HepG2 (cell line): ENCODE results near the gene SNX9. TPM values are rescaled to one million over a fixed set of nuclear protein-coding genes. Genes with fewer than 3 reads are reported as not detected.

Experiments used
- GATA4 ChIP-seq: sonication (generic); IDR thresholded peaks from 2 replicates; pipeline ENCODE4 v1.6.1; 2016; ENCODE audit warnings: antibody characterized with exemption, low read depth, borderline replicate concordance
- KMT2A ChIP-seq: sonication (generic); formaldehyde crosslinking; IDR thresholded peaks from 2 replicates; pipeline ENCODE4 v1.4.0; 2020; ENCODE audit warnings: missing genetic modification reagents
- SATB2 ChIP-seq: sonication (generic); formaldehyde crosslinking; IDR thresholded peaks from 2 replicates; pipeline ENCODE4 v1.5.0; 2020; ENCODE audit warnings: missing genetic modification reagents
- SNAPC2 ChIP-seq: sonication (generic); formaldehyde crosslinking; IDR thresholded peaks from 2 replicates; pipeline ENCODE4 v1.8.1; 2022; ENCODE audit warnings: mild to moderate bottlenecking, missing genetic modification reagents
- TCF12 ChIP-seq, 2 experiments: fragments of 450-650 bp in 1 of 2; sonication (generic) in 1 of 2; formaldehyde crosslinking in 1 of 2; IDR thresholded peaks; 2 replicates each; pipeline versions ENCODE4 v1.6.1 to v1.8.0; 2017 to 2022; ENCODE audit warnings: antibody characterized with exemption in 1 of 2, mild to moderate bottlenecking in 1 of 2, missing genetic modification reagents in 1 of 2, moderate library complexity in 1 of 2
- TCF7 ChIP-seq: sonication (generic); IDR thresholded peaks from 2 replicates; pipeline ENCODE4 v1.6.1; 2016; ENCODE audit warnings: antibody characterized with exemption, low read depth
- ZEB1 ChIP-seq: IDR thresholded peaks from 2 replicates; pipeline ENCODE4 v1.6.1; 2012; ENCODE audit warnings: mild to moderate bottlenecking, low read depth, inconsistent platforms; ENCODE audit not compliant: insufficient replicate concordance
- ZNF24 ChIP-seq: fragments of 450-650 bp; IDR thresholded peaks from 2 replicates; pipeline ENCODE4 v1.6.1; 2017; ENCODE audit warnings: antibody characterized with exemption, mild to moderate bottlenecking
- ZNF3 ChIP-seq: IDR thresholded peaks from 2 replicates; pipeline ENCODE4 v1.7.0; 2017; ENCODE audit warnings: inconsistent platforms
- ZNF468 ChIP-seq: sonication (generic); formaldehyde crosslinking; IDR thresholded peaks from 2 replicates; pipeline ENCODE4 v1.8.0; 2022; ENCODE audit warnings: mild to moderate bottlenecking, moderate library complexity, missing genetic modification reagents
- ZNF589 ChIP-seq: sonication (generic); formaldehyde crosslinking; conservative IDR thresholded peaks from 2 replicates; pipeline ENCODE4 v1.8.0; 2022; ENCODE audit warnings: mild to moderate bottlenecking, moderate library complexity, missing genetic modification reagents
- ZNF772 ChIP-seq: sonication (generic); formaldehyde crosslinking; IDR thresholded peaks from 2 replicates; pipeline ENCODE4 v1.5.0; 2020; ENCODE audit warnings: mild to moderate bottlenecking, missing genetic modification reagents
- polyA plus RNA-seq, 8 experiments: library from polyadenylated mRNA; depleted of rRNA in 3 of 8; stranded (reverse) in 7 of 8; unstranded in 1 of 8; fragments of >200 nt; fragmentation: Illumina TruSeq in 4 of 8; extraction: Trizol in 4 of 8; gene quantifications; 2 replicates each; pipeline versions ENCODE4 v1.2.1 to v1.2.3, GENCODE V29; 2011 to 2016; ENCODE audit warnings: low read depth in 4 of 8, missing spikeins in 1 of 8, mixed read lengths in 1 of 8; ENCODE audit not compliant: insufficient read depth in 1 of 8
- total RNA-seq, 5 experiments: library from RNA; depleted of rRNA; stranded (reverse); fragments of >200 nt; fragmentation: Illumina TruSeq; extraction: Trizol; gene quantifications; 2 replicates each; pipeline ENCODE4 v1.2.3, GENCODE V29; 2016; ENCODE audit warnings: low read depth in 1 of 5
- TF ChIP-seq, protein P1 (sequence below): sonication (generic); formaldehyde crosslinking; IDR thresholded peaks from 2 replicates; pipeline ENCODE4 v1.5.0; 2020; ENCODE audit warnings: mild to moderate bottlenecking, missing genetic modification reagents
- TF ChIP-seq, protein P2 (sequence below): sonication (generic); formaldehyde crosslinking; IDR thresholded peaks from 2 replicates; pipeline ENCODE4 v1.4.0; 2020; ENCODE audit warnings: missing genetic modification reagents
- TF ChIP-seq, protein P3 (sequence below): IDR thresholded peaks from 2 replicates; pipeline ENCODE4 v1.6.1; 2016; ENCODE audit warnings: low read depth
- TF ChIP-seq, protein P4 (sequence below): sonication (generic); formaldehyde crosslinking; IDR thresholded peaks from 2 replicates; pipeline ENCODE4 v1.5.0; 2020; ENCODE audit warnings: mild to moderate bottlenecking, missing genetic modification reagents
- TF ChIP-seq, protein P5 (sequence below): IDR thresholded peaks from 2 replicates; pipeline ENCODE4 v1.6.1; 2016
- TF ChIP-seq, protein P6 (sequence below): sonication (generic); formaldehyde crosslinking; IDR thresholded peaks from 2 replicates; pipeline ENCODE4 v1.4.0; 2020; ENCODE audit warnings: missing genetic modification reagents

The SNX9 gene
- total and polyA plus RNA-seq, 2 of the 13 experiments (the other 11 are each of a cell fraction or from before 2014, with no cell fraction given), result 21.9 to 36.0 TPM

DNA sequence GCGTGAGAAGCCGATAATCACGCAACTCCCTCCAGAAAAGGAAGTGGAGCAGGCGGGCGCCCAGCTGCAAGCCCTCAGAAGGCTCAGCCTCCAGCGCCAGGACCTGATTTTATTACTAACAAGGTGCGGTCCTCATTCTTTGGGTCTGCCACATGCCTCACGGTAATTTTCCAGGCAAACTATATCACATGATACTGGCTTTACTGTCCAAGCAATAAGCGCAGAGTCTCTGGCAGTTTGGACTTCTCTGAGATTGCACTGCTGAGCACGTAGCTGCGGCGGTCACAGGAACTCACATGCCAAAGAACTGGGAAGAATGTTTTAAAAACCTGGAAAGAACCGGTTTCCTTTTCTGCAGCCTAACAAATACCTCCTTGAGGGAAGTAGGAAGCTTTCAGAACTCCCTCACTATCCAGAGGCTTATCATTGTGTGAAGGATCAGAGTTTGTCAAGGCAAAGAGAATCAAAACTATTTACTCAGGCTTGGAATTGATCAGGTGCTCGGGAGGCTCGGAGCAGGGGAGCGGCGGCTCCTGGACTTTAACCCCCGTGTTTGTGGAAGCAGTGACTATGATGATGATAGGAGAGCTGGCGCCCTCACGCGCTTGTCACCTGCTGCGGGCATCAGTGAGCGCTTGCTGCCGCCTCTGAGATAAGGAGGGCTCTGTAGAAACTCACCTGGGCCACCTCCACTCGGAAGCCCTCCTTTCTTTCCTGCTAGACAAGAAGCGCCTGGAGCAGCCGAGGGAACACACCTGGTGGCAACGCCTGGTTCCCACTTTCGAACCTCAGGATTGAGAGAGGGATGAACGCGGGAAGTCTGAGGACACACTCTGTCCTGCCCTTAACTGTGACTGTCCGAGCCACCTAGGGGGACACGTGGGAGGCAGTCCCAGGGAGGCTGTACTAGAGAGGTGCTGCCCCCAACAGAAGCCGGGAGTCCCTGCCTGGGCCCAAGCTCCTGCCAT is 131.4 kb downstream of the SNX9 start (continued):
- TF ChIP-seq ZNF772 (CRISPR knock-in tag) (peak; percentile 43; the same call in 1 of the 2 replicates), TCF12 (IDR thresholded peaks at IDR 0.05) (no peak), TCF12 (CRISPR knock-in tag; IDR thresholded peaks at IDR 0.05) (peak; percentile 77; the same call in 1 of the 2 replicates), ZNF3 (CRISPR knock-in tag) (no peak), TCF7 (peak; percentile 48; the same call in 1 of the 2 replicates), SNAPC2 (CRISPR knock-in tag) (peak; percentile 68; the same call in 1 of the 2 replicates), GATA4 (peak; percentile 16; the same call in 1 of the 2 replicates), KMT2A (CRISPR knock-in tag) (0 out of 2 replicates have a peak, but pooled peaks have one; percentile 20), SATB2 (CRISPR knock-in tag) (no peak; the same call in 1 of the 2 replicates), ZNF589 (no peak), ZNF468 (CRISPR knock-in tag) (no peak), ZEB1 (peak; percentile 94), ZNF24 (0 out of 2 replicates have a peak, but pooled peaks have one; percentile 13)
- TF ChIP-seq, protein P1, sequence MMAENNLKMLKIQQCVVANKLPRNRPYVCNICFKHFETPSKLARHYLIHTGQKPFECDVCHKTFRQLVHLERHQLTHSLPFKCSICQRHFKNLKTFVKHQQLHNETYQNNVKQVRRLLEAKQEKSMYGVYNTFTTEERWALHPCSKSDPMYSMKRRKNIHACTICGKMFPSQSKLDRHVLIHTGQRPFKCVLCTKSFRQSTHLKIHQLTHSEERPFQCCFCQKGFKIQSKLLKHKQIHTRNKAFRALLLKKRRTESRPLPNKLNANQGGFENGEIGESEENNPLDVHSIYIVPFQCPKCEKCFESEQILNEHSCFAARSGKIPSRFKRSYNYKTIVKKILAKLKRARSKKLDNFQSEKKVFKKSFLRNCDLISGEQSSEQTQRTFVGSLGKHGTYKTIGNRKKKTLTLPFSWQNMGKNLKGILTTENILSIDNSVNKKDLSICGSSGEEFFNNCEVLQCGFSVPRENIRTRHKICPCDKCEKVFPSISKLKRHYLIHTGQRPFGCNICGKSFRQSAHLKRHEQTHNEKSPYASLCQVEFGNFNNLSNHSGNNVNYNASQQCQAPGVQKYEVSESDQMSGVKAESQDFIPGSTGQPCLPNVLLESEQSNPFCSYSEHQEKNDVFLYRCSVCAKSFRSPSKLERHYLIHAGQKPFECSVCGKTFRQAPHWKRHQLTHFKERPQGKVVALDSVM (CRISPR knock-in tag), result peak; percentile 92
- TF ChIP-seq, protein P2, sequence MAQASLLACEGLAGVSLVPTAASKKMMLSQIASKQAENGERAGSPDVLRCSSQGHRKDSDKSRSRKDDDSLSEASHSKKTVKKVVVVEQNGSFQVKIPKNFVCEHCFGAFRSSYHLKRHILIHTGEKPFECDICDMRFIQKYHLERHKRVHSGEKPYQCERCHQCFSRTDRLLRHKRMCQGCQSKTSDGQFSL (CRISPR knock-in tag), result 0 out of 2 replicates have a peak, but pooled peaks have one; percentile 24
- TF ChIP-seq, protein P3, sequence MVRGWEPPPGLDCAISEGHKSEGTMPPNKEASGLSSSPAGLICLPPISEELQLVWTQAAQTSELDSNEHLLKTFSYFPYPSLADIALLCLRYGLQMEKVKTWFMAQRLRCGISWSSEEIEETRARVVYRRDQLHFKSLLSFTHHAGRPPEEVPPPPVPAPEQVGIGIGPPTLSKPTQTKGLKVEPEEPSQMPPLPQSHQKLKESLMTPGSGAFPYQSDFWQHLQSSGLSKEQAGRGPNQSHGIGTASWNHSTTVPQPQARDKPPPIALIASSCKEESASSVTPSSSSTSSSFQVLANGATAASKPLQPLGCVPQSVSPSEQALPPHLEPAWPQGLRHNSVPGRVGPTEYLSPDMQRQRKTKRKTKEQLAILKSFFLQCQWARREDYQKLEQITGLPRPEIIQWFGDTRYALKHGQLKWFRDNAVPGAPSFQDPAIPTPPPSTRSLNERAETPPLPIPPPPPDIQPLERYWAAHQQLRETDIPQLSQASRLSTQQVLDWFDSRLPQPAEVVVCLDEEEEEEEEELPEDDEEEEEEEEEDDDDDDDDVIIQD (CRISPR knock-in tag), result peak; percentile 13; the same call in 1 of the 2 replicates
- TF ChIP-seq, protein P4, sequence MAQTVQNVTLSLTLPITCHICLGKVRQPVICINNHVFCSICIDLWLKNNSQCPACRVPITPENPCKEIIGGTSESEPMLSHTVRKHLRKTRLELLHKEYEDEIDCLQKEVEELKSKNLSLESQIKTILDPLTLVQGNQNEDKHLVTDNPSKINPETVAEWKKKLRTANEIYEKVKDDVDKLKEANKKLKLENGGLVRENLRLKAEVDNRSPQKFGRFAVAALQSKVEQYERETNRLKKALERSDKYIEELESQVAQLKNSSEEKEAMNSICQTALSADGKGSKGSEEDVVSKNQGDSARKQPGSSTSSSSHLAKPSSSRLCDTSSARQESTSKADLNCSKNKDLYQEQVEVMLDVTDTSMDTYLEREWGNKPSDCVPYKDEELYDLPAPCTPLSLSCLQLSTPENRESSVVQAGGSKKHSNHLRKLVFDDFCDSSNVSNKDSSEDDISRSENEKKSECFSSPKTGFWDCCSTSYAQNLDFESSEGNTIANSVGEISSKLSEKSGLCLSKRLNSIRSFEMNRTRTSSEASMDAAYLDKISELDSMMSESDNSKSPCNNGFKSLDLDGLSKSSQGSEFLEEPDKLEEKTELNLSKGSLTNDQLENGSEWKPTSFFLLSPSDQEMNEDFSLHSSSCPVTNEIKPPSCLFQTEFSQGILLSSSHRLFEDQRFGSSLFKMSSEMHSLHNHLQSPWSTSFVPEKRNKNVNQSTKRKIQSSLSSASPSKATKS (CRISPR knock-in tag), result no peak
- TF ChIP-seq, protein P5, sequence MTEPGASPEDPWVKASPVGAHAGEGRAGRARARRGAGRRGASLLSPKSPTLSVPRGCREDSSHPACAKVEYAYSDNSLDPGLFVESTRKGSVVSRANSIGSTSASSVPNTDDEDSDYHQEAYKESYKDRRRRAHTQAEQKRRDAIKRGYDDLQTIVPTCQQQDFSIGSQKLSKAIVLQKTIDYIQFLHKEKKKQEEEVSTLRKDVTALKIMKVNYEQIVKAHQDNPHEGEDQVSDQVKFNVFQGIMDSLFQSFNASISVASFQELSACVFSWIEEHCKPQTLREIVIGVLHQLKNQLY, result peak; percentile 74; the same call in 1 of the 2 replicates
- TF ChIP-seq, protein P6, sequence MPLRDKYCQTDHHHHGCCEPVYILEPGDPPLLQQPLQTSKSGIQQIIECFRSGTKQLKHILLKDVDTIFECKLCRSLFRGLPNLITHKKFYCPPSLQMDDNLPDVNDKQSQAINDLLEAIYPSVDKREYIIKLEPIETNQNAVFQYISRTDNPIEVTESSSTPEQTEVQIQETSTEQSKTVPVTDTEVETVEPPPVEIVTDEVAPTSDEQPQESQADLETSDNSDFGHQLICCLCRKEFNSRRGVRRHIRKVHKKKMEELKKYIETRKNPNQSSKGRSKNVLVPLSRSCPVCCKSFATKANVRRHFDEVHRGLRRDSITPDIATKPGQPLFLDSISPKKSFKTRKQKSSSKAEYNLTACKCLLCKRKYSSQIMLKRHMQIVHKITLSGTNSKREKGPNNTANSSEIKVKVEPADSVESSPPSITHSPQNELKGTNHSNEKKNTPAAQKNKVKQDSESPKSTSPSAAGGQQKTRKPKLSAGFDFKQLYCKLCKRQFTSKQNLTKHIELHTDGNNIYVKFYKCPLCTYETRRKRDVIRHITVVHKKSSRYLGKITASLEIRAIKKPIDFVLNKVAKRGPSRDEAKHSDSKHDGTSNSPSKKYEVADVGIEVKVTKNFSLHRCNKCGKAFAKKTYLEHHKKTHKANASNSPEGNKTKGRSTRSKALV (CRISPR knock-in tag), result peak; percentile 56; the same call in 1 of the 2 replicates
